ENCODE data around the gene HSFX4.
"Not testable (repeated sequence)": the region's sequence is repeated elsewhere in the genome, so short reads cannot be mapped to it uniquely, and the experiment has no call there.

The HSFX4 gene

DNA sequence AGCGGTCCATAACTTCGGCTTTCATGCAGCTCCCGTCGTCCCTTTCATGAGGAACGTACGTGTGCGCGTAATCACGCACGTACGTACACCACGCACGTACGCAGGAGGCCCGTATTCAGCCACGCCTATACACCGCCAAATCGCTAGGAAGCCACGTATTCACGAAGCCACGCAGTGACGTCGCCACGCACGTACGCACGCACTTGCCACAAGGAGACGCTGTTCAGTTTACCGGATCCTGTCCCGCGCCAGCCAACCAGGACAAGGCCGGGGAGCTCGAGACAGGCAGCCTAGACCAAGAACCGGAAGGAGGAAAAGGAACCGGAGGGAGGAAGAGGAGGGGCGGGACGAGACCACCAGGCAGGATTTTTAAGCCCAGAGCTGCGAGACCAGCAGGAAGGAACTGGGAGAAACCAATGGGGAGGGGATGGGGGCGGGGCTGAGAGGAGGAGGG lies 9.1 kb downstream of the HSFX4 start, which contains the start of gene EOLA2:
Gene EOLA2 (minus strand): TSS at position 65 of the 454 bp plus-strand sequence. CDS start 4,617 bp downstream, outside the sequence.
- DNase-seq = peak; percentile 97

DNA sequence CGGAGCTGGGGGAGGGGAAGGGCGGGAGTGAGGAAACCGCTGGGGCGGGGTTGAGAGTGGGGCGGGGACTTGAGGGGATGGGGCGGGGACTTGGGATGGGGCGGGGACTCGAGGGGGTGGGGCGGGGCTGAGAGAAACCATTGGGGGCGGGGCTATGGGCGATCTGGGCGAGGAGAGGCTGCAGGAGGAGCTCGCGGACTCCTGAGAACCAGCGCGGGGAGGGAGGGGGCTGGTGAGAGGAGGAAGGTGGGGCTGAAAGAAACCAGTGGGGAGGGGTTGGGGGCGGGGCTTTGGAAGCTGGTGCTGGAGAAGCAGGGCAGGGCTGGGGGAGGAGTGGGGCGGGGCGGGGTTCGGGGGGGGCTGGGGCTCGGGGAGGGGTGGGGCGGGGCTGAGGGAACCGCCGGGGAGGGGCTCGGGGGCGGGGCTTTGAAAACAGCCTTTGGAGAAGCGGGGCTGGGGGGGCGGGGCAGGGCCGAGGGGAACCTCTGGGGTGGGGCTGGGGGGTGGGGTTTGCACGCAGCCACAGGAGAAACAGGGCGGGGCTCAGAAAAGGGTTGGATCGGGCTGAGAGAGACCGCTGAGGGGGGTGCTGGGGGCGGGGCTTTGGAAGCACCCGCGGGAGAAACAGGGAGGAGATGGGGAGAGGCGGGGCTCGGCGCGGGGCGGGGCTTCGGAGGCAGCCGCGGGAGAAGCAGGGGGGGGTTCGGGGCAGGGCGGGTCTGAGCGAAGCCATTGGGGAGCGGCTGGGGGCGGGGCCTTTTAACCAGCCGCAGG lies 9.7 kb downstream of the HSFX4 start:
- DNase-seq = peak; percentile 89 to 91

DNA sequence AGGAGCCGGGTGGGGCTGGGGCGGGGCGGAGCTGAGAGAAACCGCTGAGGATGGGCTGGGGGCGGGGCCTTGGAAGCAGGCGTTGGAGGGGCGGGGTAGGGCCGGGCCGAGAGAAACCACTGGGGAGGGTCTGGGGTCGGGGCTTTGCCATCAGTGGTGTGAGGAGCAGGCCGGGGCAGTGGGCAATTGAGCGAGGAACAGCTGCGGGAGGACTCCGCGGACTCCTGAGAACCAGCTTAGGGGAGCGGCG lies 10.2 kb downstream of the HSFX4 start:
- no peak for DNase-seq

DNA sequence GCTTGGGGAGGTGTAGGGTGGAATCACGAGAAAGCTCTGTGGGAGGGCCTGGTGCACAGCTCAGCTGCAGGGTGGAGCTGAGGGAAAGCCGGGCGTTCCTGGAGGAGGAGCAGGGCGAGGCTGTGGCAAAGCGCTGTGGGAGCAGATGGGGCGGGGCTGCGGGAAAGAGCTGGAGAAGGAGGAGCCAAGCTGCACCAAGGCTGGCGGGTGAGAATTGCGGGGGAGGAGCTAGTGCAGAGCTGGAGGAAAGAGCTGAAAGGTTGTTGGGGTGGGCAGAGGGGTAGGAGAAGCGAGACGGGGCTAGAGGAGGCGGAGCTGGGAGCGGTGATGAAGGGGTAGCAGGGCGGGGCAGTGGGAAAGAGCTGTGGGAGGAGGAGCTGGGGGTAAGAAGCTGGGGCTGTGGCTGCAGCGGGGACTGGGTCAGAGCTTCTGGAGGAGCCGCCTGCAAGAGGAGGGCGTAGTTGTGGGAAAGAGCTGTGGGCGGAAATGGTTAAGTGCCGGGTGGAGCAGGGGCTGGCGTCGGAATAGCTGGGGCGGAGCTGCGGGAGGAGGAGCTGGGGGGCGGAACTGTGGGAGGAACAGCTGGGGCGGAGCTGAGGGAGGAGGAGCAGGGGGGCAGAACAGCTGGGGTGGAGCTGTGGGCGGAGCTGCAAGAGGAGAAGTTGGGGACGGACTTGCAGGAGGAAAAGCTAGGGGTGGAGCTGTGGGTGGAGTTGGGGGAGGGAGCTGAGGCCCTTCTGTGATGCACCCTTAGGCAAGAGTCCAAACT lies 10.7 kb downstream of the HSFX4 start:
- DNase-seq = peak; percentile 93 to 94

DNA sequence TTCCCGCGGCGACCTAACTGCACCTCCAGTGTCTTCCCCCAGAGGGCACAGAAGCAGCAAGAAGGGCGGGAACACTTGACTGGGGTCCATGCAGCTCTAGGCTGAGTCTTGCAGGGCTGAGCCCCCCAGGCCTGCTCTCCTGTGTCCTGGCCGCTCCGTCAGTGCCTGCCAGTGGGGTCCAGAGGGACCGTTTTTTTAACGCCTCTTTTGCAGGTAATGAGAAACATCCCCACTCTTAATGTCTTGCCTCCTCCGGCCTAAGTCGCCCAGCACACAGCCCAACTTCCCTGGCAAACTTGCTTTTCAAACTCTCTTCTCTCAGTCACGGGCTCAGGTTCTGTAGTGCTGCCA lies 11.3 kb downstream of the HSFX4 start:
- DNase-seq = not testable (repeated sequence)

DNA sequence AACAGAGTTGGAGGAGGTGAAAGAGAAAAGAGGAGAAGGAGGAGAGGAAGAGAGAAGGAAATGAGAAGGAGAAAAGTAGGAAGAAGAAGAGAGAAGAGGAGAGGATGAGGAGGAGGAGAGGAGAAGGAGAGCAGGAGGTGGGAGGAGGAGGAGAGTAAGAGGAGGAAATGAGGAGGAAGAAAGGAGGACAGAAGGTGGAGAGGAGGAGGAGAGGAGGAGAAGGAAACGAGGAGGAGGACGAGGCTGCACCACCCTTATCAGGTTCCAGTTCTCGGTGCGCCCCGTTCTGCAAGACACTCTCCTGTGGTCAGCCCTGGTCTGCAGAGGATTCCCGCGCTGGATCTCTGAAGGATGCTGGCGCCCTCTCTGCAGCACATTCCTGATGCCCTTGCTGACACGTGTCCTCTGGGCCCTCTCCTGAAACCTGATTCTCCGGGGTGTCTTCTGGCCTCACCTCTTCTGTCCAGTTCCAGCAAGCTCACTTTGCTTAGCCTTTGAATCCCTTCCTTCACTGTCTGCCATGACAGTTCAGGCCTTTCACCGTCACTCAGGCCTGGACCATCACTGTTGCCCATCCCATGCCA lies 15.8 kb downstream of the HSFX4 start:
- not testable (repeated sequence) for DNase-seq

DNA sequence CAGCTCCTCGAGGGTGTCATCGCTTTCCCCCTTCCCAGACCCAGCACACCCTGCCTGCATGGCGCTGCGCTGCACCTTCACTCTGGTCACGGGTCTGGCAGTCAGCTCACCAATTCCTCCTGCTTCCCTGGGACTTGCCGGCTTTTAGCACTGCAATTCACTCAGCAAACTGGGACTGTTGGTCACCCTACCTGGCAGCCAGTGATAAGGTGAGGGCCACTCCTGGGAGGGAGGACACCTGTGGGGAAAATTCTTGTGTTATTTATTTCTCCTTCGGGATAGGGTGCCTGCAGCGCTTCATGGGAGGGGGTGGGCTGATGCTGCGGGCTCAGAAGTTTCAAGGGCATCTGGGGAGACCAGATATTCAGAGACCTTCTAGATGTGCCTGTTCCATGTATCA lies 16.4 kb downstream of the HSFX4 start:
- DNase-seq = not testable (repeated sequence)

DNA sequence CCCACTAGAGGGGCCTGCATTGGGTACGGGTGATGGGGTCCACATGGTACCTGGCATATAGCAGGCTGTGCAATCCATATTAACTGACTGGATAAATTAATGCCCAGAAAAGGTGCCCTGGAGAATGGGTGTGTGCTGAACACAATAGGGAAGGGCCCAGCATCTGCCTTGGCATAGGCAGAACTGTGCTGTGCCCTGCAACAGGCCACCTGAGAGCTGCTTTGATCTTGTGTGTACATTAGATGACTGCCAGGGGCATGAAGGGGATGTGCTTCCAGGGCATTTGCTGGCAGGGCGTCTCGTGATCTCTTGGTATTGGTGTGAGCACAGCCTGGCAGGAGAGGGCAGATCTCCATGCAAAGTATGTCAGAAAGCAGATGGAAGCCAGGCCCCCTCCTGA lies 17.6 kb downstream of the HSFX4 start:
- DNase-seq = not testable (repeated sequence)

DNA sequence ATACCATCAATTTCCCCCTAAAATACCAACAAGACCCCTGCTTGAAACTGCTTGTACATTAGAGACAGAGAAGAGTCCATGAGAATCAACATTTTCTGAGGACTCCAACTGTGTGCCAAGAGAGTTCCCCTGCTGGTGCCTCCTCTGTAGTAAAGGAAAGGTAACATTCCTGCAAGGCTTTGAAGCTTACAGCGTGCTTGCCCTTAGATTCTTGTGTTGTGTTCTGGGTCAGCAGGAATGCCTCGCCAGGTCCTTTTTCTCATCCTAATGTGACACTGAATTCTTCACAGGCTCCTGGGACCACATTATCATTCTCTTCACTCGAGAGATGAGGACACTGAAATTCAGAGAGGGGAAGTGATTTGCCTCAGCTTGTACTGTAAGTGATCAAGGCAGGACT lies 18.6 kb downstream of the HSFX4 start:
- no peak for DNase-seq

DNA sequence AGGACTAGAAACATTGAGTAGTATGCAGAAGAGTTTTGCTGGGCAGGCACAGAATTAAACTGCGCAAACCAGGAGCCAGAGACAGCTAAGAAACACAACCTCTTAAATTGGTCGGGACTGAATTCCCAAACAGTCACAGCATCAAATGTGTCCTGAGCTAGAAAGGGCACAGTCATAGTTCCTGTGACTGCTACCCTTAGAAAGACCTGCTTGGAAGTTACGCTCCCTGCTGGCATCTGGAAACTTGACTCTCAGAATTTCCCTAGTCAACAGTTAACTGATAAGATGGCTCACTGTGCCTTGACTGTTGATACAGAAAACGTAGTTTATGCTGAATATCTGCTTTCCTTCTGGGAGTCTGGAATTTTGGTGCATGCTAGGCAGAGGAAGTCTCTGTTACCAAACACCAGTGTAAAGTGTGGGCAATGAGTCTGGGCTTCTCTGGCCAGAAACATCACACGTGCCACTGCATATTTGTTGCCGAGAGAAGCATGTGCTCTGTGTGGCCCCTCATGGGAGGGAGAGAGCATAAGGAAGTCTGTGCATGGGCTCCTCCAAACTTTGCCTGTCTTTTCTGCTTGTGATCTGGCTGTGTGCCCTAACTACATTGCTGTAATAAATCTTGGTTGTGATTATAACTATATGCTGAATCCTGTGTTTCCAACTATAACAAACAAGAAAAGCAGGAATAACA lies 20.5 kb downstream of the HSFX4 start:
- no peak for DNase-seq

DNA sequence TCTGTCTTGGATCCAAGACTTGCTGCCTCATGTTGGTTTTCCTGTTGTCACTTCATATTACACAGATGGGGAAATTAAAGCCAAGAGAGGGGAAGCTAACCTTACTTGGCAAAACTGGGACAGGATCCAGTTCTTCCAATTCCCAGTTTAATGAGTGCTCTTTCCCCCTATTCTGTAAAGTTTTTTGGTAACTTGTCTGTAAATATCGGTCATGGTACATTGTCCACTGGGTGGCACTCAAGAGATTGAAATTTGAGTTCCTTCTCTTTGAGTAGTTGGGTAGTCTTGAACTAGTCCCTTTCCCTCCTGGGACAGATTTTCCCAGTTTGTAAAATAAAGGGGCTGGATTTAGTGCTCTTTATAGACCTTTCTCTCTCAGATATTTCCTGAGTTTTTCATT lies 21.3 kb downstream of the HSFX4 start:
- peak; percentile 17 to 21 for DNase-seq

DNA sequence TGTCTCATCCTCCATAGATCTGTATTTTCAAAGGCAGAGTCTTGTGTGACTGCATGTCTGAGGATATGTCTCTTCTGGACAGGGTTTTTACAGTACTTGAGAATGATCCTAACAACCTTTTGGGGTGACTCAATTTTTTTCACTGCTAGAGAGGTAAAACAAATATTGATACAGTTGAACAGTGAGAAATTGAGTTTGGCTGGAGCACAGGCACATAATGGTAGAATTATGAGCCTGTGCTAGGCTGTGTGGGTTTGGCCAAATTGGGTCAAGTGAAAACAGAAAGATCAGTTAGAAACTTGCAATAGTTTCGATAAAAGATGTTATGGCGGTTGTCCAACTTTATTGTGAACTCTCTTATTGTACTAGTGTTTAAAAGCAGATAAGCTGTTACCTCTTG lies 32.2 kb downstream of the HSFX4 start:
- DNase-seq = no peak

DNA sequence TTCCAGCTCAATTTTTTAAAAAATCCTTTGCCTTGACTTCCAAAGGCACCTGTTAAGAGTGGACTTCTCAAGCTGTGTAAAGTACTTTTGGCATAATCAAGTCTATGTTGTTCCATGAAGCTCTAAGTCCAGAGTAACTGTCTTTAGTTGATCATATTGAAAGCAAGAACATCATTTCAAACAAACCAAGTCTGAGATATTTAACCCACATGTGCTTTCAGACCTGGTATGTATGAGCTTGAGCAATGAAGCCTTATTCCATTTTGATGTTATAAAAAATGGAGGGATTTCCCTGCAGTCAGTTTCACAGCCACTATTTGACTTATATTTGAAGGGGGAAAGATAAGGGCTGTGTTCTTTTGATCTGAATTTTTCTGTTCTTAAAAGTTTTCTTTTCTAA lies 32.6 kb downstream of the HSFX4 start:
- no peak for DNase-seq

DNA sequence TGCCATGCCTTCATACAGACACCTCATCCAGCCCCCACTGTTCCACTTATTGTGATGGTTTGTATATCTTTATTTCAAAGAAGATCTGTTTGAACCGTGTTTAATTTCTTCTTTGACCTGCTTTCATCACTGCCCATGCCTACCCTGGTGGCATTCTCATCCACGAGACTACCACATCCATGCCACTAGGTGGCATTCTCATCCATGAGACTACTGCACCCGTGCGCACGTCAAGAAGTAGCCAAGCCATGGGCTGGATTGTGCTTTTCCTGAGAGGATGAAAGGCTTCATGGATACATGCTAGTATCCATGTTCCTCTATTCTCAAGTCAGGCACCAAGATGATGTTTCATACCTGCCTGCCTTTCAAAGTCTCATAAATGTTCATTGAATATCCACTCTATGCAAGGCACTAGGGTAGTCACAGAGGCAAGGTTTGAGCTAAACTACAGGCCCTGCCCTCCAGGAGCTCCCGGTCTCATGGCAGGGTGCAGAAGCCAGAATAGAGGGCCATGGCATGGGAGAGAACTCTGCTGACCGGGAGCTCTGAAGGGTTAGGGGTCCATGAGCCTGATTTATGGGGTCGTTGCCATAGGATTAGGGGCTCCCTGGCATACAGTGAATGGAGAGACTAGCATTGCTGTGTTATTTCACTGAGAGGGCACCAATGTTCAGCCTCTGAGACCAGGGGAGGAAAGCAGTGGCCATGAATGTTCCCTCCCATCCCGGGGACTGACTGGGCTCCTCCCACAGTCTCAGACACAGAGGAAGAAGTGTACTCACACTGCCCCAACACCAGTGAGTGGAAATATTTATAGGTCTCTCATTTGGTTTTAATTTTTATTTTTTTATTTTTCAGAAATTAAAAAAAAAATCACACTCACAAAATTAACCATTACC lies 33.7 kb downstream of the HSFX4 start:
- peak; percentile 15 to 44 for DNase-seq

DNA sequence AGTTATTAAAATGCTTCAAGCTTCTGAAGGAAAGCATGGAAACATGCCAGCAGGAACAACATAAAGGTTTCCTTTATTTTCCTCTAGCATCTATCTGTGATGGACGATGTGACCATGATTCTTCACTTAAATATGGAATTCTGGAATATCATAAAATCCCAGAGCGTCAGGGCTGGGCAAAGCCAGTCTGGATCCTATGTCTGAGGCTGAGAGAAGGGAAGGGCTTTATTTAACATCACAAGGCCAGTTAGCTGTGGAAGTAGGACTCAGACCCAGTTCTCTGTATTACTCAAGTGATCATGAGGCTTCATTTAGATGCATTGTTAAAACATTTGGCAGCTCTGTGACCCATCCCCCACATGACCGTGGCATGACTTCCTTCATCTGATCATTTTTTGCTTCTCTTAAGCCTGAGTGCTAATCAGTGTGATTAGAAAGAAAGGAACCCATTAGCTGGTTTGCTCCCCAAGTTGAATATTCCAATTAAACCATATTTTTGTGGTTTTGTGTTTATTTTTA lies 49.8 kb downstream of the HSFX4 start:
- peak; percentile 66 to 76 for DNase-seq

All from inflammatory macrophage (primary cell).